HCEC 1CT (cell line): ENCODE results near the gene NRXN2.

ENCODE experiments used
- DNase-seq: peaks from one replicate; pipeline ENCODE4 v3.0.0-alpha.2; 2017

NRXN2 gene

GRCh38 chr11:64742889-64743590 is 20.0 kb upstream of the NRXN2 start:
- DNase-seq = peak; percentile 11

DNA sequence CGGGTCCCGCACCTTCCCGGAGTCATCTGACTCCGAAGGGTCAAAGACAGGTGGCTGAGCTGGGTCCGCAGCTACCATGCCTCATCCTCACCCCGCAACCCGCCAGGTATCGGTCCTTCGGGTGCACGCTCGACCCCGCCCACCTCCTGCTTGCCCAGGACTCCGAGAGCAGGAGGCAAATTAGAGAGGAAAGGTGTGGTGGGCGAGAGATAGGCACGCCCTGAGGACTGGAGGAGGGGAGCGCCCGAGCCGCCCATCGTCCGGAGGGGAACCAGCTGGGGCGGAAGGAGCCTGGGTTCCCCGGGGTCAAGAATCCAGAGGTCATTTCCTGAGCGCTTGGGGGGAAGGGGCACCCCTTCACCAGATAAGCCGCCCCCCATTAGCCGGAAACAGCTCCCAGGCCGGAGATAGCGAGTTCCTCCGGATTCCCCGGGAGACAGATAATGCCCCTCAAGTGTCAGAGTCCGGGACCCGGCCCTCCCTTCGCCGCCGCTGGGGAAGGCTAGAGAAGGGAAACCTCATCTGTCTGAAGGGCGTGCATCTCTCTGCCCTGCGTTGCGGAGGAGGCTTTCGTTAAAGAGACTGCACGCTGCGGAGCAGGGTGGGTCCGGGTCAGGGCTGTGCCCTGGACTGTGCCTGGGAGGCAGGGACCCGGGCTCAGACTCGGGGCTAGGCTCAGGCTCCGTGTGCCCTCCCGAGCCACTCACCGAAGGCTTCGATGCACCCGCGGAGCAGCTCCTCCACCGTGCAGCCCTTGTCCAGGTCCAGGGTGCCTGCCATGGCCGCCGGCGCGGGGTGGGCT is 19.3 kb upstream of the NRXN2 start:
- DNase-seq = no peak

DNA sequence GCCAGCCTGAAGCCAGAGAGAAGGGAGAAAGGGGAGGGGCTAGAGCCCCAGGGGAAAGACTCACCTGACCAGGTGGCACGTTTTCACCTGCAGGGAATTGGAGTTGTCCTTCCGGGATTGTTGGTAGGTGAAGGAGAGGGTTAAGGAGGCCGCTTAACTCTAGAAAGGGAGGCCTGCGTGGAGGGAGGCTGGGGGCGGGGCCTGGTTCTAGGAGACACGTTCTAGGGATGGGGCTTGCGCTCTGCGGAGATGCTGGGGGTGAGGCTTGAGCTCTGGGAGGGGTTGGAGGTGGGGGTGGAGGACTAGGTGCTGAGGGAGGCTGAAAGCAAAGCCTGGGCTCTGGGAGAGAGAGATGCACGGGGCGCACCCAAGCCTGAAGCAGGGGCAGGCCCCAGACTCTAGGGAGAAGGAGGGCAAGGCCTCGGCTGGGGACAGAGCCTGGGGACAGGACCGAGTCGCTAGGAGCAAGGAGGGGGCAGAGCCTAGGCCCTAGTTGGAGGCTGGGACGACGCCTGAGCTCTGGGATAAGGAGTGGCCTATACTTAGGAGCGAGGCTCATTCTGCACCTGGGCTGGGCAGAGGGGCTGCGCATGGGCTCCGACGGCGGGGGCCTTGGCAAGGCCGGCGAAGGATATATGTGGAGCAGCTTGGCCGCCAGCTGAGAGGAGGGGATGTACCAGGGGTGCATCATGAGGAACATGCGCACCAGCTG is 18.5 kb upstream of the NRXN2 start:
- no peak for DNase-seq

GRCh38 chr11:64739871-64740270 is 16.9 kb upstream of the NRXN2 start:
- no peak for DNase-seq

DNA sequence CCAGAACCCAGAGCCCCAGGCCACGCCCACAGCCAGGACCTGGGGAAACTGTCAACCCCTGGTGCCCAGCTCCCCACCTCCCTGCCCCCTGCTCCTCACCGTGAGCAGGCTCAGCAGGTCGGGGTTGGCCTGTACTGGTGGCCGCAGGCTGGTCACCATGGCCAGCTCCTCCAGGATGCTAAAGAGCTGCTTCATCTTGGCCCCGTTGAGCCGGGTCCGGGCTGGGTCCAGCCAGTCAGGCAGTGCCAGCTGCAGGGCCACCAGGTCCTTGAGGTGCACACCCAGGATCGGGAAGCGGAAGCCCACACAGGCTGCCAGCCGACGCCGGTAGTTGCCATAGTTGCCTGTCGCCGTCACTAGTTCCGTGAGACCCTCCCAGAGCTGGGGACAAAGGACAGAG is 13.7 kb upstream of the NRXN2 start:
- no peak for DNase-seq

DNA sequence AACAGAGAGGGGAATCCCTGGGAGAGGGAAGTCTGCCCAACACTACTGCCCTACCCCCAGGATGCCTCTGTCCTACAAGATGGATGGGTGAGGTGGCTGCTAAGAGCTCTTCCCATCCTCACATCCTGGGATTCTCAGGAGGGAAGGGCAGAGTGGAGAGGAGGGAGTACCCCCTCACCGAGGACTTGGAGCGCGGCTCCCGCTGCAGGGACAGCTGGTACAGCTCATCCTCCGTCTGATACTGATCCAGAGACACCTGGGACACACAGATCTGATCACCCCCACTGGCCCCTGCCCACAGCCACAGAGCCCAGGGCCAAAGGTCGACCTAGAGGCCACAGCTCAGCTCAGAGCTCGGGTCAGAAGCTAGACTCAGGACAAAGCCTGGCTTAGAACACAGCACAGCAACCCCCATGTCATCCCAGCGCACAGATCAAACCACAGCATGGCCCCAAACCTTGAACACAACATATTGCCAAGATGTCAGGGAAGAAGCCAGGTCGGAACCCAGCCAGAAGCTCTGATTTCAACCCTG is 12.8 kb upstream of the NRXN2 start:
- no peak for DNase-seq

- DNase-seq = no peak
These were observed 12.1 kb upstream of the NRXN2 start for GRCh38 chr11:64734811-64735724.

GRCh38 chr11:64731601-64732000 is 8.6 kb upstream of the NRXN2 start:
- no peak for DNase-seq

- DNase-seq = no peak
These were observed 6.9 kb upstream of the NRXN2 start for GRCh38 chr11:64729851-64730382.

GRCh38 chr11:64728757-64729365 is 5.9 kb upstream of the NRXN2 start:
- DNase-seq = no peak

DNA sequence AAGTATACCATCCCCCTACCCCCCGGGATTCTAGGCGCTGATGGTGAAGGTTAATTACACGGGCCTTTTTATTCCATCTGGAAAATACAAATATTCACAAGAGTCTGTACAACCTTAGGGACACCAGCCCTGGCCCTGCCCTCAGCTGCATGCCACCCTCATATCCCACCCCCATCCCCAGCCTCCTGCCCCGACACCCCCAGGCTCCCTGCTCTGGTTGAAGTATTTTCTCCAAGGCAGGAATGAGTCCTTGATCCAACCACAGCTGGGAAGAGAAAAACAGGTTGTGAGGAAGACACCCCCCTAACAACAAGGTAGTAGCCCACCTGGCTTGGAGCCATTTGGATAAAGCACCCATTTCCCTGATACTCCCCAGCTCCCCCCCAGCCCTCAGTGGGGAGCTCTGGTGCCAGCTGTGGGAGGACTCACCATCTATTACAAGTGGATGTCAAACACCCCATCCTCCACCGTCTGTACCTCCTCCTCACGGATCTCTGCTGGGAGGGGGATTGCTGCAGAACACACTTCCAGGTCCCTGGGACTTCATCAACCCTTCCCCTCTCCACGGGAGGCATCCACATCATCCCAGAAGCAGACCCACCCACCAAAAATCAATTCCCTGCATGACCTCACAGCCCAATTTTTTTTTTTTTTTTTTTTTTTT is 4.0 kb upstream of the NRXN2 start:
- no peak for DNase-seq

- DNase-seq = no peak
These were observed 3.2 kb upstream of the NRXN2 start for GRCh38 chr11:64726211-64726641.

- DNase-seq = no peak
These were observed 2.0 kb upstream of the NRXN2 start for GRCh38 chr11:64724863-64725532.

GRCh38 chr11:64723907-64724862 is 1.2 kb upstream of the NRXN2 start:
- no peak for DNase-seq

GRCh38 chr11:64722141-64723065 is 594 bp downstream of the NRXN2 start:
- no peak for DNase-seq

DNA sequence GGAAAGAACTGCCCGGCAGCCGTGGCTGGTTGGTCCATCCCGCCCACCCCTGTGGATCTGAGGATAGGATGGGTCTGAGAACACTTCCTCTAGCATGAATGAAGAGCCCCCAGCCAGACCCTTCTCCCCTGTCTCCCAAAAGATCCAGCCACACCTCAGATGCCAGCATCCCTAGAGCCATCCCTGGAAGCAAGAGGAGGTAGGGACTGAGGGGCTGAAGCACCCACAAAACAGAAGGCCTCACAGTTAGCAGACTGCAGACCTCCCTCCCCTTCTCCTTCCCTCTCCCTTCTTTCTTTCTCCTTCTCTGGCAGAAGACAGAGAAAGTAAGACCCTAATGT is 1.7 kb downstream of the NRXN2 start:
- no peak for DNase-seq

- no peak for DNase-seq
These were observed 2.2 kb downstream of the NRXN2 start for GRCh38 chr11:64720640-64721358.

DNA sequence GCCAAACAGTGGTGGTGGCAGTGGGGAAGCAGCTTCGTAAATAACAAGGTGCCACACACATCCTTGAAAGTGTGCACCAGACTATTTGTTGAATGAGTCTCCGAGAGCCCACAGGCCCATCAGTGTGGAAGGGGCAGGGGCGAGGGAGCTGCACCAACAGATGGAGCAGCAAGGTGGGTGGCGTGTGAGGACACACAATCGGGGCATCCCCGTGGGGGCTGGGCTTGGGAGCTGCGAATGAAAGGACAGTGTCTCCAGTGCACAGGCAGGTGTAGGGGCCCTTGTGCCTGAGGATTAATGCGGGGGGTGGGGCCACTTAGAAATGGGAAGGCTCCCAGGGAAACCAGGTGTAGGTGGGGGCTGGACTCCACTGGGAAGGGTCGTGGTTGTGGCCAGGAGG is 2.8 kb downstream of the NRXN2 start:
- DNase-seq = no peak
